HG03196 (cell line): ENCODE data around the gene CCIN.
A peak's percentile ranks its signal among the peaks of the same experiment; 100 is the strongest.
"Not testable (repeated sequence)": the region's sequence is repeated elsewhere in the genome, so short reads cannot be mapped to it uniquely, and the experiment has no call there.

Source experiments
- ATAC-seq: cut with Tn5 transposase; IDR thresholded peaks from one replicate; pipeline ENCODE4 v1.9.1; 2021; ENCODE audit not compliant: unreplicated experiment

Gene CCIN

GRCh38 chr9:36158122-36158521 is 11.1 kb upstream of the CCIN start:
- ATAC-seq, result no peak

DNA sequence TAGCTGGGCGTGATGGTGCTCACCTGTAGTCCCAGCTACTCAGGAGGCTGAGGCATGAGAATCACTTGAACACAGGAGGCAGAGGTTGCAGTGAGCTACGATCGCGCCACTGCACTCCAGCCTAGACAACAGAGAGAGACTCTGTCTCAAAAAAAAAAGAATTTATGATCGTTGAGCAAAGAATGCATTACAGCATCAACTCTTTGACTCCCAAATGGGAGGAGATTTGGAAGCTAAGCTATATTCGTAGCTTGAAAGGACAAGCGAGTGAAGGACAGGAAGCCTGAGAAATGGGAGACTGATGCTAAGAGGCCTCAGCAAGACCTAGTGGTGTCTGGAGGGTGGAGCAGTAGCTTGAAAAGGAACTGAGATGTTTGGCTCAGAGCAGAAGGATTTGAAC is 10.3 kb upstream of the CCIN start:
- no peak for ATAC-seq

DNA sequence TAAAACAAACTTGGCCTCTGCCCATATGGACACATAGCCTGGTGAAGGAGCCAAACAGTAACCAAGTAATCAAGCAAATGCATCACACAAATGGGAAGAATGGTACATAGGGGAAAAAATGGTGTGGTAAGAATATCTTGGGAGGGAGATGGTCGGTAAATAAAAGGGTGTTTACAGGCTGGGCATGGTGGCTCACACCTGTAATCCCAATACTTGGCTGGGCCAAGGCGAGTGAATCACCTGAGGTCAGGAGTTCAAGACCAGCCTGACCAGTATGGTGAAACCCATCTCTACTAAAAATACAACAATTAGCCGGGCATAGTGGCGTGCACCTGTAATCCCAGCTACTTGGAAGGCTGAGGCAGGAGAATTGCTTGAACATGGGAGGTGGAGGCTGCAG is 9.7 kb upstream of the CCIN start:
- ATAC-seq, result not testable (repeated sequence)

DNA sequence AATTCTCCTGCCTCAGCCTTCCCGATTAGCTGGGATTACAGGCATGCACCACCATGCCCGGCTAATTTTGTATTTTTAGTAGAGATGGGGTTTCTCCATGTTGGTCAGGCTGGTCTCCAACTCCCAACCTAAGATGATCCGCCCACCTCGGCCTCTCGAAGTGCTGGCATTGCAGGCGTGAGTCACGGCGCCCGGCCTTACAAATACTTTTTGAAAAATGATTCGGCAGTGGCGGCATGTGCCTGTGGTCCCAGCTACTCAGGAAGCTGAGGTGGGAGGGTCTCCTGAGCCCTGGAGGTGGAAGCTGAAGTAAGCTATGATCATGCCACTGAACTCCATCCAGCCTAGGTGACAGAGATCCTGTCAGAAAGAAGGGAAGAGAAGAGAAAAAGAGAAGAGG is 9.1 kb upstream of the CCIN start:
- not testable (repeated sequence) for ATAC-seq

DNA sequence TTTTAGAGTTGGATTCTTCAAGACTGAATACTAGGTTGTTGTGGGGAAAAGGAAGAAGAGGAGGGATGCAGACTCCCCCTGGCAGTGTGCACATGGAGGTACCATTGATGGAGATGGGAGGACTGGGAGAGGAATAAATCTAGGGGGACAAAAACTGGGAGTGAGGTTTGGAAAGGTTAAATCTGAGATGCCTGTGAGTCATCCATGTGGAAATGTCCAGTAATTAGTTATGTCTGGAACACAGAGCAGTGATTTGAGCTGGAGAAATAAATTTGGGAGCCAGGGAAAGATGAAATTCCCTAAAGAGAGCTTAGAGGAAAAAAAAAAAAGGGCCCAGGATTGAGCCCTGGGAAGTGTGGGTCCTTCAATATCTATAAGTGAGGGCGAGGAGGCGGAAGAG is 8.0 kb upstream of the CCIN start:
- no peak for ATAC-seq

- ATAC-seq, result no peak
Observed at GRCh38 chr9:36162211-36162738, 6.9 kb upstream of the CCIN start.

GRCh38 chr9:36163049-36163785 is 6.0 kb upstream of the CCIN start:
- no peak for ATAC-seq

GRCh38 chr9:36163786-36164170 is 5.4 kb upstream of the CCIN start:
- ATAC-seq, result no peak

DNA sequence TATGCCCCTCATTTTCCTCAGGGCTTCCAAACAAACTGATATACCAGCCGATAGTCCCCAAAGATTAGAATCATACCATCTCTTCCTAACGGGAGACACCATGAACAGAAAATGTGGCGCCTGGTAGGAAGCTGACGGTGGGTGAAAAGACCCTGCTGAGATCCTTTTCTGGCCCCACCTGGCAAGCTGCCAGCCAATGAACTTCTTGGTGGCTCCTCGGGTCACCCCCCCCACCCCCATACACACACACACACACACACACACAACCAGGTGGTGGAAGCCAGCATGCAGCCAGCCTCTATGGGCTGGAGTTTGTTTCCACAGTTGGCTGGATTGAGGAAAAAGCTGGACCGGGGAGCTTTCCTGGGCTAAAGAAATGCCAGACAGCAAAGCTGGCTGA is 4.8 kb upstream of the CCIN start:
- no peak for ATAC-seq

- ATAC-seq, result no peak
Observed at GRCh38 chr9:36164989-36165388, 4.2 kb upstream of the CCIN start.

- no peak for ATAC-seq
Observed at GRCh38 chr9:36165826-36166167, 3.4 kb upstream of the CCIN start.

- ATAC-seq, result peak; percentile 86
Observed at GRCh38 chr9:36166168-36166927, 2.8 kb upstream of the CCIN start.

GRCh38 chr9:36169708-36170107 is 520 bp downstream of the CCIN start:
- ATAC-seq, result no peak

DNA sequence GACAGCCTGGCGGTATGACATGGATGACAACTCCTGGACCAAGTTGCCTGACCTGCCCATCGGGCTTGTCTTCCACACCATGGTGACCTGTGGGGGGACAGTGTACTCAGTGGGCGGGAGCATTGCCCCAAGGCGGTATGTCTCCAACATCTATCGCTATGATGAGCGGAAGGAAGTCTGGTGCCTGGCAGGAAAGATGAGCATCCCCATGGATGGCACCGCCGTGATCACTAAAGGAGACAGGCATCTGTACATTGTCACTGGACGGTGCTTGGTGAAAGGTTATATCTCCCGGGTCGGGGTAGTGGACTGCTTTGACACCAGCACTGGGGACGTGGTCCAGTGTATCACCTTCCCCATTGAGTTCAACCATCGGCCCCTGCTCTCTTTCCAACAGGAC is 1.3 kb downstream of the CCIN start:
- ATAC-seq, result no peak

DNA sequence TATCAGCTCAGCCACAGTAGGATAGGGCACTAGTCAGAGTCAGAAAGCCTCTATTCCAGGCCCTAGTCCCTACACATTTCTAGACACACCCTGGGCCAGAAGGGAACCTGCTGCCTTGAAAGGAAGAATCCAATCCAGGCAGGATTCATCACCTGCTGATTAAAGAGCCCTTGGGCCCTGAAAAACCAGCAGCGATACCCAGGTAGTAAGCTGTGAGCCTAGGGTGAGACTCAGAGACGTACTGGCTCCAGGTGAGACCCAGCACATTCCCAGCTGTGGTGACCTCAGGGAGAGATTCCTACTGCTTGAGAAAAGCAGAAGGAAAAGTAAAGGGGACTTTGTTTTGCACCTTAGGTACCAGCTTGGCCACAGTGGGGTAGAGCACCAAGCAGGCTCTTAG is 4.7 kb downstream of the CCIN start:
- no peak for ATAC-seq

- ATAC-seq, result no peak
Observed at GRCh38 chr9:36174271-36174670, 5.1 kb downstream of the CCIN start.

GRCh38 chr9:36174731-36175130 is 5.5 kb downstream of the CCIN start:
- ATAC-seq, result no peak

- not testable (repeated sequence) for ATAC-seq
Observed at GRCh38 chr9:36175209-36175608, 6.0 kb downstream of the CCIN start.

- not testable (repeated sequence) for ATAC-seq
Observed at GRCh38 chr9:36176496-36176895, 7.3 kb downstream of the CCIN start.

- no peak for ATAC-seq
Observed at GRCh38 chr9:36177571-36177970, 8.4 kb downstream of the CCIN start.

GRCh38 chr9:36180243-36180642 is 11.1 kb downstream of the CCIN start:
- ATAC-seq, result not testable (repeated sequence)

DNA sequence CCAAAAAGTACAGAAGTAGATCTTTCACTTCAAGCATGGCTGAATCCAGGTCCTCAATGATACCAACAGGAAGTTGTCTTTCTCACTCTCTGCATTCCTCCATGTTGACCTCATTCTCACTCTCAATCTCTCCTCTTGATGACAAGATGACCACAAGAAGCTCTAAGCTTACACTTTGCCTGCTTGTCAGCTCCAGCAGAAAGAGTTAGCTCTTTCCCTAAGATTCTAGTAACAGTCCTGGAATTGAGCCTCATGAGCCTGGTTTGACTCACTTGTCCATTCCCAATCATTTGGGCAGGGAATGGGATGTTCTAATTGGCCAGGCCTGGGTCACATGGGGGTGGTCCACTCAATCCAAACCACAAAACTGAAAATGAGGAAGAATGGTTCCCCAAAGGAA is 18.2 kb downstream of the CCIN start:
- ATAC-seq, result no peak
